ENCODE data around the gene SGMS1.

SGMS1 gene

DNA sequence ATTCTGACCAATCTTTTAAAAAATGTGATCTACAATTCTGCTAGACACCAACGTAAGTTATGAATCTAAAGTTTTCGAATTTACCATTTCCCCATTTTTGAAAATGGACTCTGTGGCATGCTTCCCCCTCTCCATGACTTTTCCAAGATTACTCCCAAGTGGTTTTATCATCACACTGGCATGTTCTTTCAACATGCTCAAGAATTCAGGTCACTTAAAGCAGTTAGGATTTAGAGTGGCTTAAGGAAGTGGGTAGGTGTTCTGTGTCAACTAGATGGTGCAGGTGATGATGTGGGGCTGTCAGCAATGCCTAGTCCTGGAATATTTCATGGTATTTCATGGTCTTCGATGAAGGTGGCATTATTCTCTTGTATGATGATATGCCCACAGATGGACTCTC is 208.5 kb downstream of the SGMS1 start:
- no peak for DNase-seq

DNA sequence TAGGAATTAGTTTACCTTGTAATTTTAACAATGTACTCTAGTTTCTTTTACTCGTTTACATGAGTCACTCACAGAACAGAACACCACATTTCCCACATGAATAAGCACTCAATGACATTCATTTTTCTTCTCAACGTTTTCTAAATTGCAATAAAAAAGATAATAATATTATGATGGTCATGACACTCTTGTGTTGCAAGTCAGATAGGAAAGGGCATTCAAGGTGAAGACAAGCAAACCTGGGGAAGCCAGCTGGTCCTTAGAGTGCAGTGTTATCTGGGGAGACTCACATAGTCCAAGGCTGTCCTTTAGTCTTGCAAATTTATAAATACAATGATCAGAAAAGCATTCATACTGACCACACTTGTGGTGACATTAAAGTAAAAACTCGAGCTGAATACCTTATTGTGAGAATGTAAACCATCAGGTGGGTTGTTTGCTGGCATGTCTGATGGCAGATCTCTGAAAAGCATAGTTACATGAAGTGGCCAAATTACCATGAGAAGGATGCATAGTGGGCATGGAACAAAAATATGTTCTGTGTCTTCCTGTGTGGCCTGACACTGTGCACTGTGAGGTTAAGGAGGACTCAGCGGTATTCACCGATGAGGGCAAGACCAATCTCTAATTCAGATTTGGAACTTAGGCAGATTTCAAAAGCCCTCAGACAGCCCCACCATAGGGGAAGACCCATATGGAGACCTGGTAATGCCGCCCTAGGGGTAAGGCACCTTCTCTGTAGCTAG is 213.5 kb downstream of the SGMS1 start:
- DNase-seq: no peak

DNA sequence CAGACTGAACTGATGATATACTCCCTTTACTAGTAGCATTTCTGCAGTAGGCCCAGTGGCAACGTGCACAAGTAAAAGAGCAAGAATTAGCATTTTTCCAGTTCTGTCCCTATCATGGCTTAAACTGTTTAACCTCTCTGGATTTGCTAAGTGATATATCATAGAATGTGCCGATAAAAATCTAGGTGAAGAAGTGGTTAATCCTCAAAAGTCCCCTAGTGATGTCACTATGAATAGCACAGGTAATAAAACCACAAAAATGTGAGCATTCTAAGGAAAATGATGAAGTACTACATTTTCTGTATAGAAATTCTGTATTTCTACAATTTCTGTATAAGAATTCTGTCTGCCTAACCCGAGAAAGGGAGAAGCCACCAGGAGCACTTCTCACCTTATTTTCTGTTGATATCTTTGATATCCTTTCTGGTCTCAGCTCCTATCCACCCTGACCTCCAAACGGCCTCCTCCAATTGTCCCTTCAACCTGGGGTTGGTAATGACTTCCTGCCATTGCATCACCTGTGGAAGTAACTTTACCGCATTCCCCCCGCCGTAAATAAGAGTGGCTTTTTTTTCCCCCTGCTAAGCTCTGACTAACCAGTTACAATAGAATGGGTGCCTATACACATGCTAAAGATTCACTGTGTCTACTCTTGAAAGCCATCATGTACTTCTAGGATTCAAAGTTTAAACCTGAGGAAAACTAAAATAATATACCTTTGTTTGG is 216.5 kb downstream of the SGMS1 start:
- no peak for DNase-seq

DNA sequence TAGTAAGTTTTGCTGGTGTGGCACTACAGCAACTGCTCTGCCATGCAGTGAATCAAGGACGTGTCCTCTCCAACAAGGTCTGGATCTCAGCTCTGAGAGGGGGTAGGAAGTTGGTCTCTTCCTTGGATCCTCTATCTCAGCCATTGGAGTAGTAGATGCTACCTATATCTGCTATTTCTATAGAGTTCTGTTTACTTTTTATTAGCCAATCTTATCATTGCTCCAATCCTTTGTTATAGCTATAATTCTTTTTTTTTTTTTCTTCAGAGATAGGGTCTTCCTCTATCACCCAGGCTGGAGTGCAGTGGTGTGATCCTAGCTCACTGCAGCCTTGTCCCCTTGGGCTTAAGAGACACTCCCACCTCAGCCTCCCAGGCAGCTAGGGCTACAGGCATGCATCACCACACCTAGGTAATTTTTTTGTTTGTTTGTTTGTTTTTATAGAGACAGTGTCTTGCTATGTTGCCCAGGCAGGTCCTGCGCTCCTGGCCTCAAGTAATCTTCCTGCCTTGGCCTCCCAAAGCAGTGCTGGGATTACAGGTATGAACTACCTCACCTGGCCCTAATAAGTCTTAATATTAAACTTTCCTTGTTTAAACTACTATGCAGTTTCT is 217.2 kb downstream of the SGMS1 start:
- no peak for DNase-seq

DNA sequence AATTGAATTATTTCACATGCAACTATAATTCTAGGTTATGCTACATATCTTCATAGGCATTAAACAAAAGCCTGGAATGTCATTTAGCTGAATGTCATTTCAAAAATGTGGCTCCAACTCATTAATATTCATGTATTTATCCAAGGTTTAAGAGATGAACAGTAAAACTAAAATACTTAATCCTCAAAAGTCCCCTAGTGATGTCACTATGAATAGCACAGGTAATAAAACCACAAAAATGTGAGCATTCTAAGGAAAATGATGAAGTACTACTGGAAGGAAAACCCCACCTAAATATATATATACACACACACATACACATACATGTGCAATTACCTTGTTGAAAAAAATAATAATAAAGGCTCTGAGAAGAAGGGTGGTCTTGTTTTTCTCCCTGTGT is 218.0 kb downstream of the SGMS1 start:
- DNase-seq: no peak

DNA sequence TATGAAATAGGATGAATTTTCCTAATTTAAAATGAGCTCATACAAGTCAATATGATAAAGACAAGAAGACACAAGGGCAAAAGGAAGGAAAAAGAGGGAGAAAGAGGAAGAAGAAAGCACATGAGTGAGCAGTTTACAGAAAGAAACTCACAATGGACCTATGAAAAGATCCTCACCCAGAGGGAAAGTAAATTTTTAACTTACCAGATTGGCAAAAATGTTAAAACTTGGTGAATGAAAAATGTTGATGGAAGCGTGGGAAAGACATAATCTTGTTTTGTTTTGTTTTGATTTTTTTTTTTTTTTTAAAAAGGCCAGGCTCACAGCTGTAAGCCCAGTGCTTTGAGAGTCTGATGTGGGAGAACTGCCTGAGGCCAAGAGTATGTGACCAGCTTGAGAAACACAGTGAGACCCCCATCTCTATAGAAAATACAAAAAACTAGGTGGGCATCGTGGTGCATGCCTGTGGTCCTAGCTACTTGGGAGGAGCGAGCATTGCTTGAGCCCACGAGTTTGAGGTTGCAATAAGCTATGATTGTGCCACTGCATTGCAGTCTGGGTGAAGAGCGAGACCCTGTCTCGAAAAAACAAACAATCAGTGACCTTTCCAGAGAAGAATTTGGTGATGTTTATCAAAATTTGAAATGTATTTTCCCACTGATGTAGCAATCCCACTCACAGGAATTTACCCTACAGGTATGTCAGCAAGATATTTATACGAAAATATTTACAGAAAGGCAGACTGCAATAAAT is 219.6 kb downstream of the SGMS1 start:
- no peak for DNase-seq

DNA sequence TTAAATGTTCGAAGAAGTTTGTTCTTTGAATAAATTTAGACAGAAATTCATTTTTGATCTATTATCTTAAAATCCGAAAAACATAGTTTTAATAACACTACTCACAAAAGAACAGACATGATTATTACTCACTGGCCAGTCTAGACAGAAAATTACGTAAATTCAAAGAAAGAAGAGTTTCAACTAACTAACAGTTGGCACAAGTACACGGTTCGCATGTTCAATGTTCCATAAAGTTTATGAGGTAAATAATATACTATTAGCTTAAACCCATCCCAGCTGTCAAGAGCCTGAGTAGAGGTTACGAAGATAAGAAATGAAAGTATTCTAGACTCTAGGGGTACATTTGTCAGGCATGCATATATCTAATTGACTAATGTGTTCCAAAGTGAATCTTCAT is 220.7 kb downstream of the SGMS1 start:
- DNase-seq: no peak

DNA sequence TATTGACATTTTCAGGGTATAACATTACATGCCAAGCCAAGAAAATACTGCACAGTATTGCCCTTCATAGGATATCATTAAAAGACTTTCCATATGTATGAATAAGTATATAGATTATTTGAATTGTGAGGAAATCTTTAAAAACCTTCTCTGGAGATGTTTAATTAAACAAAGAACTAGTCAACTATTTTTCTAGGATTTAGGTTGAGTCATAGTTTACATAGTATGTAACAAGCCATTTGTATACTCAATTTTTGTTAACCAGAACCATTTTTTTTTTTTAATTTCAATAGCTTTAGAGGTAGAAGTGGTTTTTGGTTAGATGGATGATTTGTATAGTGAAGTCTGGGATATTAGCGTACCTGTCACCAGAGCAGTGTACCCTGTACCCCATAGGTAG is 221.3 kb downstream of the SGMS1 start:
- DNase-seq: no peak

DNA sequence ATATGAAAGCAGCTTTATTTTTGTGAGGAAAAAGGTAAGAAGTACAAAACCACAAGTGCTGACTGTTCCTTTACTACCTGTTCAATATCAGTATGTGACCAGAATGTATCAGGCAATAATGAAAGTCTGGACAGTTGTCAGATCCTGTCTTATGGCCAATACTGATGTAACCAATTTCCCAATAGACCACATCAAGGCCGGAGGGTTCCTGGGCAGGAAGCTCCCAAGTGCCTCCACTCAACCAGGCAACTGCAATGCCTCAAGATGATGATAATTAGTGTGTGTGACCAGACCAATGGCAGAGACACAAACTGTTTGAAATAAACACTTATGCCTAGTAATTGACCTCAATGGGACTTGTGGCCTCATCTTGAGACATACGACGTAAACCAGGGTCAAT is 223.1 kb downstream of the SGMS1 start:
- DNase-seq: no peak

DNA sequence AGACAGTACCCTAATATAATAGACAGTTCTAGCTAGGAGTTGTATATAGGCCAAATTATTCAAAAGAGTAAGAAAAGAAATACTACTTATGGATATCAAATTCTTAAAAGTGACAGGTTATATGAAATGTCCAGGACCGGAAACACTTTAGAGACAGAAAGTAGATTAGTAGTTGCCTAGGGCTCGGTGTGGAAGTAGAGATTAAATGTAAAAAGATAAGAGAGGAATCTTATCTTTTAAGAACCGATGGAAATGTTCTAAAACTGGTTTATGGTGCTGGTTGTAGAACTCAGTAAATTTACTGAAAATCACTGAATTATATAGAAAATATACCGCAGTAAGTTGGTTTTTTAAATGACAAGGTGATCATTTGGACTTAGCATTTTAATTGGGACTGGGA is 224.9 kb downstream of the SGMS1 start:
- no peak for DNase-seq

DNA sequence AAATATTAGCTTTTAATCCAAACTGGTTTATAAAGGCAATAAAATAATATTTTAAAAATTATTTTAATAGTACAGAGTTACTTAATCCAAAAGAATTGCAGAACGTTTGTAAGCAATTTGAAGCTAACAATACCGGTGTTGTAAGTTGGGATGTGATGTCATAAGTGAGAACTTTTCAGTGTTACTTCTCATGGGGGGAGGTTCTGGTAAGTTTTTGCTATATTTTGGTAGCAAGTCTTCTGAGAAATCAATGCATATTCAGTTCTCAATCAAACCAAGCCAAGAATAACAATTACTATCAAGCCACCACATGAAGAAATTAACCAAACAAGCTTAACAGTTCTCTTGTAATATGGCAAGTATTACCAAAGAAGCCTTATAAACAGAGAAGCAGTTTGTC is 225.4 kb downstream of the SGMS1 start:
- DNase-seq: no peak

DNA sequence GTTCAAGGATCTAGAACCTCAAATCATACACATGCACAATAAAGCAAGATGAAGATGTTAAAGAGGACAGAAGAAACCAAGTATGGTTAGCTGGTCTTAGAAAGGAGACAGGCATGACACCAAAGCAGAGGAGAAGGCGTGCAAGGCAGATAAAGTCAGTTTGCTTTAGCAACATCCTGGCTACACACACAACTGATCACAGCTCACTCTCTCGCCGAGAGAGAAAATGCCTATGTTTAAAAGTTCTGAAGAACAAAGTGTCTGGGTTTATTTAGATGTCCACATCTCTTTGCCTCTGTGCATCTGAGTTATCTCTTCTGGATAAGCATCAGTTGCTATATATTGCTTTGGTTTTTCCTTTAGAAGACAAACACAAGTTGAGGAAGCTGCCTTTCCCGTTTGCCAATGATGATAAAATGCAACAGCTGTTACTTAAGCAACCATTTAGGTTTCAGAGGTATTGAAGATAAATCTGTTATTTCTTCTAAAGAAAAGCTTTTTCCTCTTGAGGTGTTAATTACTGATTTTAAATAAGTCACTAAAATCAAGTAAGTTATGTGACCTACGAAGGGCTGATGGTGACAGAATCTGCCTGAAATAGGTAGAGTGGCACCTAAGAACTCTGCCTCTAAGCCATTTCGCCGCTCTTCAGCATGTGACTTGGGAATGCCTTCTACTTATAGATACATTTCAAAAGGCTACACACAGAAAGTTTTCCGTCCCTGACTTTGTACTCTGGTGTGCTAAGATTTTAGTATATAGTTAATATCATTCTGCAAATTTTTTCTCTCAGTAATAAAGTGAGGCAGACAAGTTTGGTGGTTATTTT is 226.2 kb downstream of the SGMS1 start:
- no peak for DNase-seq

DNA sequence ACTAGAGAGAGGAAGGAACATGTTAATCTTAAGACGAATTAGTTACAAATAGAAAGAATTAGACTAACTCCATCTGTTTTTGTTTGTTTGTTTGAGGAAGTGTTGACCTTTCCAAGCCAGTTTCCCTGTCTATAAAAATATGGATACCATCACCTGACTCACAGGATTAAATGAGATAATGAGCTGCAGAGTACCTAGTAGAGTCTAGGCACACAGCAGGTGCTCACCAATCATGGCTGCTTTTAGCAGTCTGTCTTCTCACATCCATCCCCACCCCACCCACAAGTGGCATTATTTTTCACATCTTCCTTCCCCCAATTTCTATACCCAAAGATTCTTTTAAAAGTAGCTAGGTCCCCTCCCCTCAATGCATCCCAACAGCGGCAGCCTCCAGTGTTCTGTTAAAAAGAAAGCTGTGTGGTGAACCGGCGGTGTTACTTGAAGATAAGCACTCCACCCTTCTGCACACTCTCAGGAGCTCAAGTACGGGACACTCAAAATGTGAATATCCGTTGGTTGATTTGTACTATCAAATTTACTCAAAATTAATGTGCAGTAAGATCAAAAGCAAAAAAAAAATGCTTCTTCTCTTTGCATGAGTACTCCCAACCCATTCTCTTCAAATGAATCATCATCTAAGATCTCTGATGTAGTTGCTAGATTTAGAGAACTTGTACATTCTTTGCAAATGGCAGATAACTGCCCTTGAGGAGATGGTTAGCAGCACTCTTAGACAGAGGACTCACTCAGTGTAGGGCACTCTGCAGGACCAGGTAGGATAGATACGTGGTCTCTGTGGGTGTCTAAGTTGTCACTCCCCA is 227.1 kb downstream of the SGMS1 start:
- DNase-seq: no peak

DNA sequence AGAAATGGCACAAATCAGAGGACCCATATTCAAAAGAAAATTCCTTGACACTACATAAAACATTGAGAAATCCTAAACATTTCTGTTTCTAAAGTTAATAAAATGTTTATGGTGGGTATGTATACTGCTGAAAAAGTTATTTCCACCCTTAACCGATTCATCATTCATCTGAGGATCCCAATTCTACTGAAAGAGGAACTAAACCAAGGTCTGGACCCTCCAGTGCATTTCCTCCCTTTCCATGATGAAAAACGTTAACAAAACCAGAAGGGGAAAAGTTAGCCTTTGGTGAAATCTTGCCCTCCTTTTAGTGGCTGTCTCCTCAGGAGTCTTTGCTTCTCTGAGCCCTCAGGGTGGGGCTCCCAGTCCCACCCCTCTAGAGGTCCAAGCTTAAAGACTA is 227.9 kb downstream of the SGMS1 start:
- DNase-seq: no peak

DNA sequence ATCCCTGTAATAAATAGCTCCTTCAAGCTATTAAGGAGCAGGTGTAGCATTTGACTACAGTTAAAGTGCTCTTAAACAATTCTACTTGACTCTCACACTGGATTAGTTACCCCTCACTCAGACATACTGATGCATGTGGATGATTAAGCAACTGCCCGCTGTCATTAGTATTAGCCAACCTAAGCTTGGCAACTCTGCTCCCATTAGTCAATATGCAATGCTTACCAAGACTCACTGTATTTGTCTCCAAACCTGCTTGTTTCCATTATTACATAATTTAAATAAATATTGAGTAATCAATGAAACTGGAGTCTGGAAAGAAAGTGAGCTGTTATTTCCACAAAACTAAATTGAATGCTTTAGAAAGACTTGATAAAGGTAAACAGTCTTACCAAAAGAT is 228.5 kb downstream of the SGMS1 start:
- no peak for DNase-seq

DNA sequence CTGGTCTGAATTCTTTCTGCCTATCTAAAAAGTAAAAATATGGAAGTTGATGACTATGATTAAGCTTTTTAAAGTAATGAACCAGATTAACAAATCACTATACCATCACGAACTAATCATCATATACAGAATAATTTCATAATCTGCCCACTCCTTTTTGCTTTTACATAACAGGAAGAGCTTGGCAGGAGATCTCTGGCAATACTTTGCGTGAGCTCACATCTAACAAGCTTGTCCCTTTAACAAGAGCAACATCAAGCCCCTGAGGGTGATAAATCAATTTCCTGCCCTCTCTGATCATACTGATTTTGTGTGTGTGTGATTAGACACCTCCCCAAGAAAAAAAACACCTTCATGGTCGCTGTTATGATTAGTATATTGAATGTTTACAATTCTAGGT is 228.9 kb downstream of the SGMS1 start:
- DNase-seq: no peak

DNA sequence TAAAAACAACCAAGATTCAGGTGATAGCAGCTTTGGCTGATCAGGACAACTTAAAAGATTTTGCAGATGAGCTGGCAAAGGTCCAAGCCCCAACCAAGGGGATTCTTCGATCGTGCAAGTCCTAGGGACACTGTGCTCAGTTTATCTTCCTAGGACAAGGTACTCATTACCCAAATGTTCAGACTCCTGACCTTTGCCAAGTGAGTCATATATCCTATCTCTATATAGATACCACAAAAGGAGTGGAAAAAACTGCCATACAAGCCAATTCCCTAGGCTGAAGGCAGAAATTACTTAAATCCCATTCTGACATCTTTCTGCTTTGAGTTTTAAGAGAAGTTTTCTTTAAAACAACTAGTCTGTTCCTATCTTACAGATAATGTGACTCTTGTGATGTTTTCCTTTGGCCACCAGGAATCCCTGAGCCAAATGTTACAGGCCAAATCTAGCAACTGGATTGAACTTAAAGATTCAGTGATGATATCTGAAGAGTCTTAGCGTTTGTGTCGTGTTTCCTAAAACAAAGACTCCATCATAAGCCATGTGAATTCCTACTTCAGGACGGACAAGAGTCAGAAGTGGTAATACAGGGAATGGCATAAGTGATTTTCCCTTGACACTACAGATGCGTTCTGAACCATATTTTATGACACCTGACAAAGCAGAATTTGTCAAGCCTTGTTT is 229.8 kb downstream of the SGMS1 start:
- DNase-seq: no peak

DNA sequence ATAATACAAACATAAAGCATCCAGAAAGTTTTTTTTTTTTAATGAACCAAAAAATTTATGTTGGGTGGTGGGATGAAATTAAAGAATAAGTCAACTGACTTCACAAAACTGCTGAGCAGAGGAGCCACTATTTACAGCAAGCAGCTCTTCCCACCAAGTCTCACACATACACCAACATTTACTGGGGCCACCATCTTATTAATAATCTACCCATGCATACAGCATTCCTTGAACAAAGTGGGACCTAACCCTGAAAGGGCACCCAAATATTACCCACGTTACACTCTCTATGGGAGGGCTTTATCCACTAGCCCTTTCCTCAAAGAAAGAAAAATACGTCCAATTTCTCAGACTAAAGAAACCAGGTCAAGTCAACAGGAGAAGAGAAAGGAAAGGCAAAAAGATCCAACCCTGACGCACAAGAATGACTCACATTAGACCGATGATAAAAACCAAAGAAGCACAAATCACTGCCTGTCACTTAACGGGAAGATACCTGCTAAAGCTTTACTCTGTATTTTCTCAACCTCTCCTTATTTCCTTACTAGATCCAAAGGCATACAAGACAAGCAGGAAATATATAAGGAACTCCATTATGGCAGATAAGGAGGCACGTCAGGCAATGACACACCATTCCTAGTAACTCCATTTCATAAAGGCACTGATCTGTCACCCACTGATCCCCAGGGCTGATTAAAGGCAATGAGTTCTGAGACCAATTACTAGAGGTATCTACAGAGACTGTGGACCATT is 230.6 kb downstream of the SGMS1 start:
- no peak for DNase-seq

DNA sequence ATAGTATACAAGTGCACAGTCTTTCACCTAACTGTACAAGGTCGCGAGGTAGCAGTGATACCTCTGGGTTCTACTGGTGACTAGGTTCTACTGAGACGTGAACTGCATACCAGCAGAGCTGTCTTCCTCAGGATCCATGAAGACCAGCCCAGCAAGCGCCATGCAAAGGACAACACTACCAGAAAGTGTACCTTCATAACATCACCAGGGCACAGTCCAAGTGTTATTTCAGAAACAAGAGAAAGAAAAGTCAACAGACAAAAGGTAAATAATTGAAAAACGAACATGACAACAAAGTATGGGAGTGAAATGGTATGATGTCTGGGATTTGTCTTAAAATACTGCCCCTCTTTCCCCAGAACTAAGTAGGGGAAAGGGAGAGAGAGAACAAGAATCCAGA is 231.3 kb downstream of the SGMS1 start:
- no peak for DNase-seq

DNA sequence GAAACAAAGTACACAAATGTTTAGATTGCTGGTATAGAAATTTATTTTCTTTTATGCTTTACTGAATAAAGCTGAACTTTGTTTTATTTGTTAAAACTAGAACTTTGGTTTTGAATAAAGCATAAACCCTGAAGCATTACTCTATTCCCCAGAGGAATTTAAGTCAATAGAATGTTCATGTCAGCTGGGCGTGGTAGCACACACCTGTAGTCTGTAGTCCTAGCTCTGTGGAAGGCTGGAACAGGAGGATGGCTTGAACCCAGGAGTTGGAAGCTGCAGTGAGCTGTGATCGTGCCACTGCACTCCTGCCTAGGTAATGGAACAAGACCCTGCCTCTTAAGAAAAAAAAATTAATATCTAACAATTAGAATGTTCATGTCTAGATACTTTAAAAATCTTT is 233.5 kb downstream of the SGMS1 start:
- no peak for DNase-seq
